GM06990 (cell line): ENCODE measurements around the gene OR2B2.
"Not testable (repeated sequence)": the region's sequence is repeated elsewhere in the genome, so short reads cannot be mapped to it uniquely, and the experiment has no call there.

Source experiments
- DNase-seq: peaks from one replicate; pipeline ENCODE4 v3.0.0-alpha.2; 2011; ENCODE audit not compliant: insufficient read length; ENCODE audit errors: extremely low read depth
- H3K27me3 ChIP-seq: replicated peaks from 2 replicates; pipeline ENCODE4 v1.6.0; 2011; ENCODE audit warnings: low read length; ENCODE audit not compliant: control insufficient read depth, insufficient read depth
- H3K36me3 ChIP-seq: 2 replicates; pipeline ENCODE4 v1.5.1; 2011; ENCODE audit warnings: low read length; ENCODE audit not compliant: control insufficient read depth, insufficient read depth
- H3K4me3 ChIP-seq: replicated peaks from 2 replicates; pipeline ENCODE4 v1.5.1; 2011; ENCODE audit warnings: low read depth, mild to moderate bottlenecking, control low read depth, low read length
- CTCF ChIP-seq: IDR thresholded peaks from 2 replicates; pipeline ENCODE4 v1.5.1; 2011; ENCODE audit warnings: low read length, control low read depth, mild to moderate bottlenecking, inconsistent platforms; ENCODE audit not compliant: insufficient read depth, poor library complexity, severe bottlenecking

OR2B2 gene

GRCh38 chr6:27902335-27903314, 9.6 kb downstream of the OR2B2 start:
- no peak for TF ChIP-seq CTCF

DNA sequence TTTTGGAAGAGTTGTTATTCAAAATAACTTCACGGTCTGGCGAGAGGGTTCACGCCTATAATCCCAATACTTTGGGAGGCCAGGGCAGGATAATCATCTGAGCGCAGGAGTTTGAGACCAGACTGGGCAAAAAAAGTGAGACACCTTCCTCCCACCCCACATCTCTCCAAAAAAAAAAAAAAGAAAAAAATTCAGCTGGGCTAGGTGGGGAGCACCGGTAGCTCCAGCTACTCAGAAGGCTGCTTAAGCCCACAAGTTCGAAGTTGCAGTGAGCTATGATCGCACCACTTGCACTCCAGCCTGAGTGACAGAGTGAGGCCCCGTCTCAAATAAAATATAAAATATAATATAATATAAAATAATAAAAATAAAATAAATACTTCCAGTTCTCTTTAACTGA, 10.4 kb downstream of the OR2B2 start:
- H3K4me3 ChIP-seq, result no peak overlapping the region
- TF ChIP-seq CTCF, result no peak
- DNase-seq, result no peak
- H3K36me3 ChIP-seq, result no peaks in the 10 kb centered on the region
- H3K27me3 ChIP-seq, result no peaks in the 10 kb centered on the region

More at GRCh38 chr6:27902335-27903314, 9.6 kb downstream of the OR2B2 start:
- H3K36me3 ChIP-seq, result no peaks in the 10 kb centered on the region
- peak; percentile 86 for DNase-seq
- H3K4me3 ChIP-seq, result peak overlapping the region; percentile 68
- H3K27me3 ChIP-seq, result no peaks in the 10 kb centered on the region

- not testable (repeated sequence) for DNase-seq, H3K36me3 ChIP-seq, H3K27me3 ChIP-seq, H3K4me3 ChIP-seq
Observed at GRCh38 chr6:27900197-27900596, 12.0 kb downstream of the OR2B2 start.

DNA sequence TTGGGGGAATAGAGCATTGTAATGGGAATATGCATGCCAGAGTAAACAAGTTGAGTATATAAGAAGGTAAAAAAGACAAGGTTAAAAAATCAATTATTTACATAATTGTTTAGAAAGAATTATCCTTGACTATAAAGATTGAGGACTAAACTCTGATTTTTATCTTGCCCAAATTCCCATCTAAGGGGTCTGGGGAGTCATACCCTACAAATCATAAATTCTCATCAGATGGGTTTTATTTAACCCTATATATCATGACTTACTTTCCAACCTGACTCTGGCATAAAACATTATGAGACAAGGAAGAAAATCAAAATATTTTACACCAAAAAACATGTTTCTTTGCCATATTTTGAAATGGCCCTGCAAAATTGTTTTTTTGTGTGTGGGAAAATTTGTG, 12.7 kb downstream of the OR2B2 start:
- DNase-seq, result no peak
- no peaks in the 10 kb centered on the region for H3K27me3 ChIP-seq
- no peak overlapping the region for H3K4me3 ChIP-seq
- H3K36me3 ChIP-seq, result no peaks in the 10 kb centered on the region
- TF ChIP-seq CTCF, result no peak

GRCh38 chr6:27897580-27898206, 14.5 kb downstream of the OR2B2 start:
- Histone ChIP-seq H3K4me3 (no peak overlapping the region), H3K27me3 (no peaks in the 10 kb centered on the region), H3K36me3 (no peaks in the 10 kb centered on the region)
- no peak for TF ChIP-seq CTCF
- no peak for DNase-seq

DNA sequence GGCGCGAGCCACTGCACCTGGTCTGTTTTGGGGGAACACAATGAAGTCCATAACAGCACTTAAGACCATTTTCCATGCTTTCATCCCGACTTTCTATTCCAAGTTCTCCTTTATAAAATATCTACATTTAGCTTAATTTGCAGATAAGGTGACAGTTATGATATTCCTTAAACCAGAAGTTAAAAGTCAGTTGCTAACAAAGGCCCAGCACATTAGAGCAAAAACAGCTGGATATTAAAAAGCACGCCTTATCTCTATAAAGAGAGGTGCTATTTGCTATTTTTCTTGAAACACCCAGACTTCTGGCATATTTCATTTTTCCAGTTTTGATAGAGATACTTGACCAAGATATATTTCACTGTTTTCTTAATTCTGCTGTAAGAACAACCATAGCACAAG, 15.8 kb downstream of the OR2B2 start:
- no peak for DNase-seq
- Histone ChIP-seq H3K36me3 (no peaks in the 10 kb centered on the region), H3K27me3 (no peaks in the 10 kb centered on the region), H3K4me3 (peak overlapping the region; percentile 76)
- no peak for TF ChIP-seq CTCF
